OCI-LY1 (cell line): ENCODE data around the gene MRPL51.

Experiments used
- CTCF ChIP-seq: fragments of 200-600 bp; sonication (generic), shearing (Covaris generic); IDR thresholded peaks from 2 replicates; pipeline ENCODE4 v1.5.1; 2017; ENCODE audit warnings: mild to moderate bottlenecking, antibody characterized with exemption, low read length, moderate library complexity, mixed read lengths
- EZH2 ChIP-seq: fragments of 200-600 bp; sonication (generic), shearing (Covaris generic); IDR thresholded peaks from 2 replicates; pipeline ENCODE4 v1.8.0; 2017; ENCODE audit warnings: borderline replicate concordance, mixed run types, mild to moderate bottlenecking, antibody characterized with exemption, low read length, moderate library complexity, mixed read lengths

- TF ChIP-seq CTCF (peak; percentile 40; the same call in 1 of the 2 replicates), EZH2 (no peak)
Measured at GRCh38 chr12:6494258-6494743, 1.2 kb upstream of the MRPL51 start.
